Measurements from ENCODE around the gene MINDY3. TPM values are rescaled to one million over a fixed set of nuclear protein-coding genes. Genes with fewer than 3 reads are reported as not detected.

Gene MINDY3
- total and polyA plus RNA-seq, 4 donors: 44.7 to 89.9 (median 58.2) TPM

DNA sequence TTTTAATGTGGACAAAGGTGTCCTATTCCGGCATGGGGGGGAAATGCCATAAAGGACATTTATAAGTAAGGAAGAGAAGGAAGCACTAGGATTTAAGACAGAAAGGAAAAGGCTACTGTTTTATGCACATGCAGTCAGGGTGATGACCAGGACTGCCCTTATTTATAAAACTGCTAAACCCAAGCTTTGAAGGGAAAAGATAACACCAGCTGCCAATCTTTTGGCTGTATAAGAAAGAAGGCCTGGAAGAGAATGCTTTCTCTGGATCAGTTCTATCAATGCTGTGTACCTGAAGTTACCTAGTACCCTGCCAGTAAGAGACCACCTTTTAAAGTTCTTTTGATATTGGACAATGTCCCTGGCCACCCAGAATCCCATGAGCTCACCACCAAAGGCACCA, 59.2 kb downstream of the MINDY3 start:
- Histone ChIP-seq H3K36me3 (ENCODE audit: control insufficient read depth, insufficient read depth, low read length) (no peaks in the 10 kb centered on the region), H3K27ac (ENCODE audit: low read depth, low read length) (no peak overlapping the region), H3K9me3 (ENCODE audit: control insufficient read depth, insufficient read depth, low read length) (no peaks in the 10 kb centered on the region), H3K4me3 (ENCODE audit: low read depth, low read length) (no peak overlapping the region), H3K27me3 (ENCODE audit: control insufficient read depth, insufficient read depth, low read length) (no peaks in the 10 kb centered on the region), H3K4me1 (ENCODE audit: control insufficient read depth, insufficient read depth, low read length) (no peaks in the 10 kb centered on the region)
- no peak for DNase-seq (ENCODE audit: low read depth in 4 of 6, low spot score in 6 of 6)
- 100% methylated on average over 1 of the region's 1 CpG for WGBS (ENCODE audit: insufficient coverage)

DNA sequence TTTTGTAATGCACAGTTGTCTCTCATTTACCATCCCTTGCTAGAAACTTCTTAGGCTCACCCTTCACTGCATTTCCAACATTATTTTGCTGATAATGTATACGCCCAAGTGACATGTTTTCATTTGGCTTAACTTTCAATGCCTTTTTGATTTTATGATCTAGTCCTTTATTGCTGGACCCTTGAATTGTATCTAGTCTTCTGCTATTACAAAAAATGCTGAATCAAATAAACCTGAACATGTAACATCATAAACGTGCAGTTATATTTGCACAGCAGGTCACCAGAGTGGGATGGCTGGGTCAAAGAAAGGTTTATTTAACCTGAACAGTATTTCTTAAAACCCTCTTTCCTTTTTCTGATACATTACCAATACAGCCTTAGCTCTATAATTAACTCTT, 63.0 kb downstream of the MINDY3 start:
- Histone ChIP-seq H3K36me3 (ENCODE audit: control insufficient read depth, insufficient read depth, low read length) (no peaks in the 10 kb centered on the region), H3K4me1 (ENCODE audit: control insufficient read depth, insufficient read depth, low read length) (no peaks in the 10 kb centered on the region), H3K4me3 (ENCODE audit: low read depth, low read length) (no peak overlapping the region), H3K27me3 (ENCODE audit: control insufficient read depth, insufficient read depth, low read length) (no peaks in the 10 kb centered on the region), H3K27ac (ENCODE audit: low read depth, low read length) (no peak overlapping the region), H3K9me3 (ENCODE audit: control insufficient read depth, insufficient read depth, low read length) (no peaks in the 10 kb centered on the region)
- no CpG with 5 or more reads among the region's 2 CpGs for WGBS (ENCODE audit: insufficient coverage)
- no peak for DNase-seq (ENCODE audit: low read depth in 4 of 6, low spot score in 6 of 6)

DNA sequence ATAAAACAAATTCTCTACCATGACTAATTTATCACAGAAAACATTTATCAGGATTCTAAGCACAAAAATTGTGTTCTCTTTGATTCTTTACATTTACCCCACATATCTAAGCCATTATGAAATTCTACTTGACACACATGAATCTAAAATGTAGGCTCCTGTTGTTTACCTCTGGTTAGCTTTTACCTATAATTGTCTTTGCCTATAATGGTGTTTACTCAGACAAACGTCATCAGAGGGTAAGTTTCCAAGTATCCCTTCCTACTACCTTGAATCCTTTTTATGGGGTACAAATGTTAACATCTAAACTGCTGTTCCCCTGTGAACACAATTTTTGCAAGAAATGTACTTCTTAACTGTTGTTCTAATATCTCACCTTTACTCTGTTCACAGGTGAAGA, 63.5 kb downstream of the MINDY3 start:
- H3K27me3 ChIP-seq (ENCODE audit: control insufficient read depth, insufficient read depth, low read length): no peaks in the 10 kb centered on the region
- DNase-seq (ENCODE audit: low read depth in 4 of 6, low spot score in 6 of 6): no peak
- H3K27ac ChIP-seq (ENCODE audit: low read depth, low read length): no peak overlapping the region
- no peak overlapping the region for H3K4me3 ChIP-seq (ENCODE audit: low read depth, low read length)
- H3K36me3 ChIP-seq (ENCODE audit: control insufficient read depth, insufficient read depth, low read length): no peaks in the 10 kb centered on the region
- no CpG with 5 or more reads among the region's 1 CpG for WGBS (ENCODE audit: insufficient coverage)
- H3K9me3 ChIP-seq (ENCODE audit: control insufficient read depth, insufficient read depth, low read length): no peaks in the 10 kb centered on the region
- H3K4me1 ChIP-seq (ENCODE audit: control insufficient read depth, insufficient read depth, low read length): no peaks in the 10 kb centered on the region

DNA sequence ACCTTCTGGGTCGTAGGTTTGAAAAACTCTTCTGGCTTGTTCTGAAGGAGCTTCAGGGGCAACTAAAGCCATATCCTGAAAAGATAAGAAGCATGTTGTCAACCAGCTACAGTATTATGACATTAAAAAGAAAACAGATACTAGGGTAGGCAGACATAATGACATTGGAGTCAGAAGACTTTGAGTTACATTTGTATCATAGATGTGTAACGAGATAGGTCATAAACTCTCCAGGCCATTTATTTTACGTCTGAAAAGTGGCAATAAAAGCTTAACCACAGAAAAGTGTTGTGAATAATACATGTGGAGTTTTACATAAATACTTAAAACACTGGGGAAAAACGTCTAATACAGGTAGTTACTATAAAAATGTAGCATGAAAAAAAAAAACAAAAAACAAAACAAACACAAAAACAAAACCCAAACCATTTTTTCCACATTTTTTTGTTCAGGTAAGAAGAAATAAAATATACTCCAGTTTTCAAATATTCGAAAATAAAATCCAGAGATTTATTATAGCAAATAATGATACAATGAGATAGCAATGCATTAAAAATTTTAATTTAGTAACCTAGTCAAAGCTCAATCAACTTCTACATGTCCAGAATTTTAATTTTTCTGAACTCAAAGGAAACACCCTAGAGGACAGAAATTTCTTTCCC, 64.1 kb downstream of the MINDY3 start:
- no peaks in the 10 kb centered on the region for H3K4me1 ChIP-seq (ENCODE audit: control insufficient read depth, insufficient read depth, low read length)
- H3K27me3 ChIP-seq (ENCODE audit: control insufficient read depth, insufficient read depth, low read length): no peaks in the 10 kb centered on the region
- H3K36me3 ChIP-seq (ENCODE audit: control insufficient read depth, insufficient read depth, low read length): no peaks in the 10 kb centered on the region
- H3K4me3 ChIP-seq (ENCODE audit: low read depth, low read length): no peak overlapping the region
- no peaks in the 10 kb centered on the region for H3K9me3 ChIP-seq (ENCODE audit: control insufficient read depth, insufficient read depth, low read length)
- DNase-seq (ENCODE audit: low read depth in 4 of 6, low spot score in 6 of 6): no peak
- H3K27ac ChIP-seq (ENCODE audit: low read depth, low read length): no peak overlapping the region
- WGBS (ENCODE audit: insufficient coverage): no CpG with 5 or more reads among the region's 5 CpGs

DNA sequence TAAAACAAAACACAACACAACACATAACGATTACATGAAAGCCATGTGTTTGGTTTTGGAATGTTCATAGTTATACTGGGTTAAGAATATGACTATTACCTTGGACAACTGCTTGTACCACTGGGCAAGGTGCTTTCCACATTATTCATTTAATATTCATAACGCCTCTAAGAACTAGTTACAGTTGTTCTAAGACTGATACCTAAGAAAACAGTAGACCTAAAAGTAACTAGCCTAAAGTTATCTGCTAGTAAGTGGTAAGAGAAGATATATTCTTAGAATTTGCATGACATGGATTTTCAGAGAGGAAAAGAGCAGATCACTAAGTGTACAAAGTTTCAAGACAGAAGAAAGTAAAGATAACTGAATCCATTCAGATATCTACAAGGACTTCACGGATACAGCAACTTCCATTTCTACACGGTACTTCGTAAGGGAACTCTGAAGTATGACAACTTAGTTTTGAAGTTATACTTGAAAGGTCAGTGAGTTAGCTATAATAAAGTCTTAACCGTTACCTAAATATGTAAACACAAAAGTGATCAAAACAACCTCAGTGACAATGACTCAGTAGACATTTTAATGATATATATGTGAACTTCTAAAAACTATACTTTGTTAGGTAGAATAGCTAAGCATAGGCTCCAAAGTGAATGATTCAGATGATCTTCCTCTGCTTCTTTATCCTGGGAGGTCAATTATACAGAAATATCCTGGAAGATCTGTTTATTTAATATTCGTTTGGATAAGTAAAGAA, 65.1 kb downstream of the MINDY3 start:
- Histone ChIP-seq H3K9me3 (ENCODE audit: control insufficient read depth, insufficient read depth, low read length) (no peaks in the 10 kb centered on the region), H3K27me3 (ENCODE audit: control insufficient read depth, insufficient read depth, low read length) (no peaks in the 10 kb centered on the region), H3K27ac (ENCODE audit: low read depth, low read length) (no peak overlapping the region), H3K4me3 (ENCODE audit: low read depth, low read length) (no peak overlapping the region), H3K4me1 (ENCODE audit: control insufficient read depth, insufficient read depth, low read length) (no peaks in the 10 kb centered on the region), H3K36me3 (ENCODE audit: control insufficient read depth, insufficient read depth, low read length) (no peaks in the 10 kb centered on the region)
- no CpG with 5 or more reads among the region's 7 CpGs for WGBS (ENCODE audit: insufficient coverage)
- DNase-seq (ENCODE audit: low read depth in 4 of 6, low spot score in 6 of 6): no peak

DNA sequence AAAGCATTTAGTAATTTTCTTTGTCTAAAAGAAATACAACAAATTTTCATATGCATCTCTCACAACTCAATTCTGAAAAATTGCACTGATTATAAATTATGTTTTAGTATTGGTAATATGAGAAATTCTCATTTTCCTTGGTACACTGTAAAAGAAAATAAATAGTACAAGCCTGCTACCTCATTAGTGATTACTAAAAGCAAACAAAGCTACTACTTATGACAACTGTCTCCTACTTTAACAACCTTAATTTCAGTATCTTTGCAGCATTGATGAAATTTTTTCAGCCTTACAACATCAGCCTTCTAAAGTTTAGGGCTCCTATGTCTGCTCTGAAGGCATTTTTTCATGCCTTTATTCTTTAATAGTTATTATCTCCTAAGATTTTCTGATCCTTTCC, 65.7 kb downstream of the MINDY3 start:
- H3K9me3 ChIP-seq (ENCODE audit: control insufficient read depth, insufficient read depth, low read length): no peaks in the 10 kb centered on the region
- H3K27ac ChIP-seq (ENCODE audit: low read depth, low read length): no peak overlapping the region
- H3K4me3 ChIP-seq (ENCODE audit: low read depth, low read length): no peak overlapping the region
- no peaks in the 10 kb centered on the region for H3K36me3 ChIP-seq (ENCODE audit: control insufficient read depth, insufficient read depth, low read length)
- DNase-seq (ENCODE audit: low read depth in 4 of 6, low spot score in 6 of 6): no peak
- H3K27me3 ChIP-seq (ENCODE audit: control insufficient read depth, insufficient read depth, low read length): no peaks in the 10 kb centered on the region
- H3K4me1 ChIP-seq (ENCODE audit: control insufficient read depth, insufficient read depth, low read length): no peaks in the 10 kb centered on the region

DNA sequence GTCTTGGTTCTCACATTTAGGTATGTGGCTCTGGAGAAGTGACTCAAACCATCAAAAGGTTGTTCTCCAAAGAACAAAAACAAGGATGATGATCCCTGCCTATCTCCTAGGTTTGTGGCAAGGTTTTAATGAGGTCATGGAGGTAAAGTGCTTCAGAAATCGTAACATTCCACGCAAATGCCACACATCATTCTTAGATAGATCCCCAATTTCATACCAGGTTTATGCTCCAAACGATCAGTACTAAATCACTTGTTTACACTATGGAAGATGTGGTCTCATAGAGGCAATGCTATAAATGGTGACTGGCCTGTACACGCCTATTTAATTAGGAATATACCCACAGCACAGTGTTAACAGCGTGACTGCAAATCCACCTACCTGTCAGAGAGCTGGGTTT, 66.6 kb downstream of the MINDY3 start:
- no peaks in the 10 kb centered on the region for H3K4me1 ChIP-seq (ENCODE audit: control insufficient read depth, insufficient read depth, low read length)
- H3K27me3 ChIP-seq (ENCODE audit: control insufficient read depth, insufficient read depth, low read length): no peaks in the 10 kb centered on the region
- no peak for DNase-seq (ENCODE audit: low read depth in 4 of 6, low spot score in 6 of 6)
- no CpG with 5 or more reads among the region's 5 CpGs for WGBS (ENCODE audit: insufficient coverage)
- H3K36me3 ChIP-seq (ENCODE audit: control insufficient read depth, insufficient read depth, low read length): no peaks in the 10 kb centered on the region
- no peak overlapping the region for H3K27ac ChIP-seq (ENCODE audit: low read depth, low read length)
- no peaks in the 10 kb centered on the region for H3K9me3 ChIP-seq (ENCODE audit: control insufficient read depth, insufficient read depth, low read length)
- no peak overlapping the region for H3K4me3 ChIP-seq (ENCODE audit: low read depth, low read length)

DNA sequence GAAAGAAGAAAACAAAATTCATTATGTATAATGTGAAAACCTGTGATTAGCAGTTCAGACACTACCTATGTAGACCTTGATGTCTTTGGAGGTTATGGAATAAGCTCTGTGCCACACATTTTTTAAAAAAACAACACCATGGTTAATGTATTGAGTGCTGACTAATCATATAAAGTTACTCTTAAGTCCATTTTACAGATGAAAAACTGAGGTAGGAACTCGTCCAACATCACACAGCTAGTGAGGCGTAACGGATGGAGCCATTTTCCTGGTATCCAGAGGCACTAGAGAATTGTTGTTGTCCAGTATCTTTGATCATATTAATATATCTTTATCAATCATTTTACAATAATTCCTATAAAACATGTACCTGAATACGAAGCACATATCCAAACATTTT, 67.5 kb downstream of the MINDY3 start:
- H3K36me3 ChIP-seq (ENCODE audit: control insufficient read depth, insufficient read depth, low read length): no peaks in the 10 kb centered on the region
- no peaks in the 10 kb centered on the region for H3K4me1 ChIP-seq (ENCODE audit: control insufficient read depth, insufficient read depth, low read length)
- no peak overlapping the region for H3K4me3 ChIP-seq (ENCODE audit: low read depth, low read length)
- H3K9me3 ChIP-seq (ENCODE audit: control insufficient read depth, insufficient read depth, low read length): no peaks in the 10 kb centered on the region
- WGBS (ENCODE audit: insufficient coverage): no CpG with 5 or more reads among the region's 4 CpGs
- H3K27me3 ChIP-seq (ENCODE audit: control insufficient read depth, insufficient read depth, low read length): no peaks in the 10 kb centered on the region
- no peak for DNase-seq (ENCODE audit: low read depth in 4 of 6, low spot score in 6 of 6)
- no peak overlapping the region for H3K27ac ChIP-seq (ENCODE audit: low read depth, low read length)

DNA sequence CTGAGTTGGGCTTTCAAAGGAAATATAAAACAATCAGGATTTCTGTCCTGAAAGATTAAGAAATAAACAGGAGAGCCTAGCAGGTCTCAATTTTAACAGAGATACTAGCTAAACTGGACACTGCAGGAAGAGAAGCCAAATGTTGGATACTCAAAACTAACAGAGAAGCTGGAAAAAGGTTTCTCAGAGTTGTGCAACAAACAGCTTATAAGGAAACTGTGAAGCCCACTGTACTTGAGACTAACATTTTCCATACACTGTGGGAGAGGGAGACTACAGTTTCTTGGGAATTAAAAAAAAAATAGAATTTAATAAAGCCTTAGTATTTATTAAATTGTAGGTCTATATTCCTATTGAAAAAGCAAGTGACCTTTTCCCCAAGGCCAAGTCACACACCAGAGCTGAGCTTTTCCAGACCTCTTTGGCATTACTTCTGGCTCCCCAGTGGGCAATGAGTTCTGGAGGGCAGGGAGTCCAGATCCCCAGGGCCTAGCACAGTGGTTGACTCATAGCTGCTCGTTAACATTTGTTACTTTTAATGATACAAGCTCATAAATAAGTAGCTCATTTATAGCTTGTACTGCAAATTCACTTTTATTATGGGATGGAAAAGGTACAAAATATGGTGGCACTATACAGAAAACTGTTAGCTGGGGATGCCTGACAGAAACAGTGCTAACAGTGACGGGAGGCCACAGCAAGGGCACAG, 68.3 kb downstream of the MINDY3 start:
- Histone ChIP-seq H3K27ac (ENCODE audit: low read depth, low read length) (no peak overlapping the region), H3K36me3 (ENCODE audit: control insufficient read depth, insufficient read depth, low read length) (no peaks in the 10 kb centered on the region), H3K4me1 (ENCODE audit: control insufficient read depth, insufficient read depth, low read length) (no peaks in the 10 kb centered on the region), H3K4me3 (ENCODE audit: low read depth, low read length) (no peak overlapping the region), H3K9me3 (ENCODE audit: control insufficient read depth, insufficient read depth, low read length) (no peaks in the 10 kb centered on the region), H3K27me3 (ENCODE audit: control insufficient read depth, insufficient read depth, low read length) (no peaks in the 10 kb centered on the region)
- no peak for DNase-seq (ENCODE audit: low read depth in 4 of 6, low spot score in 6 of 6)
- WGBS (ENCODE audit: insufficient coverage): no CpG with 5 or more reads among the region's 2 CpGs
